HEK293 (cell line): Measurements from ENCODE around the gene GNL2.

ENCODE experiments used
- CTCF ChIA-PET: fragments of 350-600 bp; formaldehyde crosslinking; extraction: SDS; loops from one replicate; lab custom pipeline; 2021; ENCODE audit warnings: antibody characterized with exemption; lab: Yijun Ruan, JAX
- POLR2A ChIA-PET: fragments of 300-600 bp; formaldehyde crosslinking; extraction: SDS; loops from one replicate; lab custom pipeline; 2020; ENCODE audit warnings: antibody characterized with exemption, inconsistent platforms; lab: Yijun Ruan, JAX
- H3K27ac ChIP-seq: fragments of 200-500 bp; sonication (Bioruptor generic); 2 replicates; pipeline ENCODE4 v1.5.1; 2014; ENCODE audit warnings: low read depth, low read length, control low read depth, inconsistent platforms; ENCODE audit errors: extremely low read depth
- H3K36me3 ChIP-seq, 2 experiments: fragments of 200-500 bp in 1 of 2; sonication (Bioruptor generic) in 1 of 2; 1 replicate in 1 of 2; 2 replicates in 1 of 2; pipeline ENCODE4 v1.5.1; 2014 to 2017; ENCODE audit warnings: inconsistent platforms in 2 of 2, low read length in 2 of 2; ENCODE audit not compliant: control insufficient read depth in 2 of 2, insufficient read depth in 1 of 2
- H3K4me1 ChIP-seq: fragments of 200-500 bp; sonication (Bioruptor generic); 2 replicates; pipeline ENCODE4 v1.5.1; 2014; ENCODE audit warnings: mild to moderate bottlenecking, low read length, inconsistent platforms; ENCODE audit not compliant: control insufficient read depth, insufficient read depth
- H3K4me3 ChIP-seq: 2 replicates; pipeline ENCODE4 v1.5.1; 2011; ENCODE audit warnings: low read depth, mild to moderate bottlenecking, control low read depth, low read length, moderate library complexity
- H3K9me3 ChIP-seq: fragments of 200-500 bp; sonication (Bioruptor generic); 2 replicates; pipeline ENCODE4 v1.5.1; 2014; ENCODE audit warnings: low read depth, low read length, inconsistent platforms; ENCODE audit not compliant: control insufficient read depth, insufficient read depth
- BCL6B ChIP-seq: fragments of 450-650 bp; formaldehyde crosslinking; IDR thresholded peaks from 2 replicates; pipeline ENCODE4 v1.5.1; 2017; ENCODE audit warnings: missing biosample characterization, missing genetic modification characterization
- CTCF ChIP-seq: fragments of 450-650 bp; formaldehyde crosslinking; IDR thresholded peaks from 2 replicates; pipeline ENCODE4 v1.5.1; 2016; ENCODE audit warnings: missing biosample characterization, missing genetic modification characterization
- IKZF3 ChIP-seq: fragments of 450-650 bp; IDR thresholded peaks from 2 replicates; pipeline ENCODE4 v1.5.0; 2018; ENCODE audit warnings: missing biosample characterization, mild to moderate bottlenecking, missing genetic modification characterization, moderate library complexity
- KLF16 ChIP-seq: fragments of 450-650 bp; formaldehyde crosslinking; IDR thresholded peaks from 2 replicates; pipeline ENCODE4 v1.5.1; 2017; ENCODE audit warnings: missing biosample characterization, missing genetic modification characterization
- KLF8 ChIP-seq: fragments of 450-650 bp; formaldehyde crosslinking; IDR thresholded peaks from 2 replicates; pipeline ENCODE4 v1.5.1; 2016; ENCODE audit warnings: missing biosample characterization, missing genetic modification characterization
- PATZ1 ChIP-seq: fragments of 450-650 bp; formaldehyde crosslinking; IDR thresholded peaks from 2 replicates; pipeline ENCODE4 v1.5.1; 2016; ENCODE audit warnings: missing biosample characterization, missing genetic modification characterization
- SCRT1 ChIP-seq: fragments of 450-650 bp; formaldehyde crosslinking; IDR thresholded peaks from 2 replicates; pipeline ENCODE4 v1.5.1; 2016; ENCODE audit warnings: missing biosample characterization, missing genetic modification characterization, borderline replicate concordance
- SP2 ChIP-seq: fragments of 450-650 bp; formaldehyde crosslinking; IDR thresholded peaks from 2 replicates; pipeline ENCODE4 v1.5.1; 2016; ENCODE audit warnings: missing biosample characterization, missing genetic modification characterization
- SP7 ChIP-seq: fragments of 450-650 bp; formaldehyde crosslinking; IDR thresholded peaks from 2 replicates; pipeline ENCODE4 v1.5.1; 2016; ENCODE audit warnings: missing biosample characterization, missing genetic modification characterization
- YY1 ChIP-seq: fragments of 450-650 bp; formaldehyde crosslinking; IDR thresholded peaks from 2 replicates; pipeline ENCODE4 v1.5.1; 2018; ENCODE audit warnings: missing biosample characterization, missing genetic modification characterization
- ZBTB7A ChIP-seq: fragments of 450-650 bp; formaldehyde crosslinking; IDR thresholded peaks from 2 replicates; pipeline ENCODE4 v1.5.1; 2016; ENCODE audit warnings: low read depth, missing biosample characterization, missing genetic modification characterization
- ZEB2 ChIP-seq: fragments of 450-650 bp; formaldehyde crosslinking; IDR thresholded peaks from 2 replicates; pipeline ENCODE4 v1.5.1; 2016; ENCODE audit warnings: missing biosample characterization, missing genetic modification characterization
- ZFP41 ChIP-seq: fragments of 450-650 bp; formaldehyde crosslinking; IDR thresholded peaks from 2 replicates; pipeline ENCODE4 v1.5.1; 2016; ENCODE audit warnings: missing biosample characterization, missing genetic modification characterization, borderline replicate concordance
- ZFP69B ChIP-seq: fragments of 450-650 bp; formaldehyde crosslinking; IDR thresholded peaks from 2 replicates; pipeline ENCODE4 v1.5.1; 2016; ENCODE audit warnings: missing biosample characterization, missing genetic modification characterization
- ZNF112 ChIP-seq: fragments of 450-650 bp; formaldehyde crosslinking; IDR thresholded peaks from 2 replicates; pipeline ENCODE4 v1.5.0; 2017; ENCODE audit warnings: missing biosample characterization, missing genetic modification characterization
- ZNF133 ChIP-seq: fragments of 450-650 bp; formaldehyde crosslinking; IDR thresholded peaks from 2 replicates; pipeline ENCODE4 v1.5.1; 2016; ENCODE audit warnings: missing biosample characterization, missing genetic modification characterization
- ZNF169 ChIP-seq: fragments of 450-650 bp; formaldehyde crosslinking; IDR thresholded peaks from 2 replicates; pipeline ENCODE4 v1.5.1; 2016; ENCODE audit warnings: missing biosample characterization, missing genetic modification characterization
- ZNF239 ChIP-seq: fragments of 450-650 bp; formaldehyde crosslinking; IDR thresholded peaks from 2 replicates; pipeline ENCODE4 v1.5.1; 2016; ENCODE audit warnings: missing biosample characterization, missing genetic modification characterization
- ZNF248 ChIP-seq: fragments of 450-650 bp; formaldehyde crosslinking; IDR thresholded peaks from 2 replicates; pipeline ENCODE4 v1.5.1; 2017; ENCODE audit warnings: missing biosample characterization, missing genetic modification characterization
- ZNF302 ChIP-seq: fragments of 450-650 bp; formaldehyde crosslinking; IDR thresholded peaks from 2 replicates; pipeline ENCODE4 v1.5.1; 2016; ENCODE audit warnings: missing biosample characterization, missing genetic modification characterization, low read depth
- ZNF324 ChIP-seq: fragments of 450-650 bp; formaldehyde crosslinking; IDR thresholded peaks from 2 replicates; pipeline ENCODE4 v1.5.1; 2016; ENCODE audit warnings: missing biosample characterization, missing genetic modification characterization
- ZNF37A ChIP-seq: fragments of 450-650 bp; IDR thresholded peaks from 2 replicates; pipeline ENCODE4 v1.5.1; 2018; ENCODE audit warnings: missing biosample characterization, missing genetic modification characterization
- ZNF426 ChIP-seq: fragments of 450-650 bp; formaldehyde crosslinking; IDR thresholded peaks from 2 replicates; pipeline ENCODE4 v1.5.1; 2017; ENCODE audit warnings: missing biosample characterization, missing genetic modification characterization, mild to moderate bottlenecking, inconsistent platforms, moderate library complexity
- ZNF473 ChIP-seq: fragments of 450-650 bp; formaldehyde crosslinking; IDR thresholded peaks from 2 replicates; pipeline ENCODE4 v1.5.1; 2017; ENCODE audit warnings: missing biosample characterization, missing genetic modification characterization
- ZNF488 ChIP-seq: fragments of 450-650 bp; formaldehyde crosslinking; IDR thresholded peaks from 2 replicates; pipeline ENCODE4 v1.5.1; 2016; ENCODE audit warnings: missing biosample characterization, missing genetic modification characterization
- ZNF501 ChIP-seq: fragments of 450-650 bp; formaldehyde crosslinking; IDR thresholded peaks from 2 replicates; pipeline ENCODE4 v1.5.1; 2016; ENCODE audit warnings: missing biosample characterization, missing genetic modification characterization
- ZNF521 ChIP-seq: fragments of 450-650 bp; formaldehyde crosslinking; IDR thresholded peaks from 2 replicates; pipeline ENCODE4 v1.5.1; 2017; ENCODE audit warnings: missing biosample characterization, mild to moderate bottlenecking, missing genetic modification characterization
- ZNF660 ChIP-seq: fragments of 450-650 bp; IDR thresholded peaks from 2 replicates; pipeline ENCODE4 v1.5.1; 2018; ENCODE audit warnings: missing biosample characterization, mild to moderate bottlenecking, missing genetic modification characterization
- ZNF670 ChIP-seq: fragments of 450-650 bp; formaldehyde crosslinking; IDR thresholded peaks from 2 replicates; pipeline ENCODE4 v1.5.1; 2016; ENCODE audit warnings: missing biosample characterization, missing genetic modification characterization, low read depth
- ZSCAN30 ChIP-seq: fragments of 450-650 bp; IDR thresholded peaks from 2 replicates; pipeline ENCODE4 v1.5.1; 2018; ENCODE audit warnings: missing biosample characterization, mild to moderate bottlenecking, missing genetic modification characterization, moderate library complexity
- ZSCAN4 ChIP-seq: fragments of 450-650 bp; formaldehyde crosslinking; IDR thresholded peaks from 2 replicates; pipeline ENCODE4 v1.5.1; 2017; ENCODE audit warnings: missing biosample characterization, missing genetic modification characterization

The GNL2 gene

GRCh38 chr1:37553927-37554808 lies 41.6 kb downstream of the GNL2 start, which contains the start of gene SNIP1:
TSS of gene SNIP1 (minus strand) at chr1:37554293. CDS start at chr1:37554229, 64 bp downstream.
- H3K4me1 ChIP-seq, result peaks cover 4% of the 10 kb centered on the region; the same call in 1 of the 2 replicates
- H3K36me3 ChIP-seq, result peaks cover 12 to 35% of the 10 kb centered on the region in 2 experiments; a peak in 2 of 3 replicates
- H3K9me3 ChIP-seq, result no peaks in the 10 kb centered on the region
- peak within 1 kb of the TSS; percentile 99 for H3K4me3 ChIP-seq
- ChIA-PET POLR2A (interaction anchor here (0.7 to 2.0 kb wide), 8 partner anchors 10 to 1189 kb away, joined by 3 to 11 read pairs (median 5); partner anchors contain the start of genes GNL2, MEAF6 and ZC3H12A), CTCF (interaction anchor here (1.6 kb wide), 1 partner anchor 40 kb away, joined by 4 read pairs; the partner anchor contains the start of gene MEAF6)
- no peak within 1 kb of the TSS; the same call in 1 of the 2 replicates for H3K27ac ChIP-seq
- TF ChIP-seq YY1 (tag by site-specific recombination) (no peak), ZNF521 (no peak), ZNF324 (tag by site-specific recombination) (peak; percentile 88), ZNF169 (tag by site-specific recombination) (no peak), SP2 (tag by site-specific recombination) (peak; percentile 85), ZSCAN30 (tag by site-specific recombination) (no peak), ZNF37A (tag by site-specific recombination) (no peak), ZNF133 (tag by site-specific recombination) (0 out of 2 replicates have a peak, but pooled peaks have one; percentile 17), ZNF426 (tag by site-specific recombination) (no peak), SCRT1 (tag by site-specific recombination) (no peak), ZNF473 (no peak), ZNF501 (tag by site-specific recombination) (peak; percentile 47; the same call in 1 of the 2 replicates), IKZF3 (tag by site-specific recombination) (no peak), CTCF (tag by site-specific recombination) (no peak), ZNF488 (tag by site-specific recombination) (no peak), ZFP41 (tag by site-specific recombination) (no peak), KLF16 (tag by site-specific recombination) (peak; percentile 66; the same call in 1 of the 2 replicates), ZEB2 (tag by site-specific recombination) (peak; percentile 59; the same call in 1 of the 2 replicates), PATZ1 (0 out of 2 replicates have a peak, but pooled peaks have one; percentile 30), ZNF670 (tag by site-specific recombination) (no peak), KLF8 (tag by site-specific recombination) (peak; percentile 84), ZSCAN4 (tag by site-specific recombination) (no peak), BCL6B (tag by site-specific recombination) (no peak), ZFP69B (tag by site-specific recombination) (peak; percentile 16; the same call in 1 of the 2 replicates), ZBTB7A (tag by site-specific recombination) (no peak), ZNF239 (tag by site-specific recombination) (no peak), ZNF248 (tag by site-specific recombination) (no peak), ZNF660 (tag by site-specific recombination) (peak; percentile 41; the same call in 1 of the 2 replicates), SP7 (tag by site-specific recombination) (peak; percentile 66; the same call in 1 of the 2 replicates), ZNF302 (tag by site-specific recombination) (no peak), ZNF112 (tag by site-specific recombination) (no peak)
